Activated CD4-positive, alpha-beta T cell treated with anti-CD3 and anti-CD28 coated beads, Interleukin-2, Interleukin-4, amounts not matched to agents 100 ng/mL and 50 ng/mL, durations not matched to agents 16 hours and 8 hours (primary cell): ENCODE measurements around the gene DDX47.
"Not testable (repeated sequence)": the region's sequence is repeated elsewhere in the genome, so short reads cannot be mapped to it uniquely, and the experiment has no call there.

Experiments
- DNase-seq: peaks from one replicate; pipeline ENCODE4 v3.0.0-alpha.2; 2020; ENCODE audit warnings: low spot score

DDX47 gene

DNA sequence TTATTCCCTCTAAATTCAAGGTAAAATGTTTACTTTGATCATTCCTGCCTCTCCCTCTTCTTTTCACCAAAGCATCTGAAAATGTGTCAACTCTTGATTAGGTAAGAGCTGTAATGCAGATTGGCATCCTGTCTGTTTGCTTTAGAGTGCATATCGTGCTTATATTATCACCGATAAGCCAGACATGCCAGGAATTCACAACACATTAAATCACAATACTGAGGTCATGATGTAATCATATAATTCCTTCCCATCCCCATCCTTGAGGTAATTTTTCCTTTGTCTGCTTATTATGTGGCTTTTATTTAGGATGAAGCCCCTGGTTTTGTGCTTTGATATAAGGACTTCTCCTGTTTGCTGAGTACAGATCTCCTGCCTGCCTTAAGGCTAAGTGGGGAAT is 10.2 kb downstream of the DDX47 start:
- no peak for DNase-seq

DNA sequence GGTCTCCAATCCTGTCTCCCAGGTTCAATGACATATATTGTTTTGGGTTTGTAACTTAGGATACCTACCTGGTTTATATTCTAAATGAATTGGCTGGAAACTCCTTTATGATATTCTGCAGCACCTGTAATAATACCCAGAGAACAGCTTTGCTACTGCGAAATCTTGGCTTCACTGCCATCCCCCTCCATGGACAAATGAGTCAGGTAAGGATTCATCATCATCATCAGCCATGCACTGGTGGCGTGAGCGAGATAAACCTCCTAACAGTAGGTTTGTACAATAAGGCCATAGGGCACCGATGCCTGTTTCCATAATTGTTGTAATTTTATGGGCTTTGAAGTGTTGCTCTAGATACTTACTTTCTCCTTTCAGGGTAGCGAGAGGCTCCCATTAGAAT is 10.7 kb downstream of the DDX47 start:
- DNase-seq: no peak

DNA sequence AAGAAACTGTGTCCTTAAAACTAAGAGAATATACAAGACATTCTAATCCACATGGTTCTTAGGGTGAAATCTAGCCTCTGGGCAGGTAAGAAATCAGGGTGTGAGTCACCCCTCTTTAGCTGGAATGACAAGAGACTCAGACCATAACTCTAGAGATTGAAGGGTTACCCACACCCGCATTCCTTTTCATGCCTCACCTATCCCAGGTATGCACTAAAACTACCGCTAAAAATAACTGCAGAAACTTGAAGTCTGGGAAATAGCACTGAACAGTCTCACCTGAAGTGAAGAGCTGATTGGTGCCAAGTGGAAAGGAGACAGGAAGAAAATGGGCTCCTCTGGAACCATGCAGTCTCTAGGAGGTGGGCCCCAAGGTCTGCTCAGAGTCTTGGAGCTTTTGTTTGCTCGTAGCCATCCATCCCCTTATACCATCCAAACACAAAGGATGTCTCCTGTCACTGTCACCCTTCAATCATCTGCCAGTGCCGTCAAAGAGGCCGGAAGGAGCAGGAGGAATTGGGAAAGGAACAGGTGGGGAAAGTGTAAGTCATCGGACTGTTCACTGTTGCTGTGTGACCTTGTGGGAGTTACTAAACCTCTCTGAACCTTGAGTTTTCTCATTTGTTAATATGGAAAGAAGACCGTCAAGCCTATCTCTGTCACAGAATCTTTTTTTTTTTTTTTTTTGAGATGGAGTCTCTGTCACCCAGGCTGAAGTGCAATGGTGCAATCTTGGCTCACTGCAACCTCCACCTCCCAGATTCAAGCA is 22.4 kb downstream of the DDX47 start:
- DNase-seq: no peak

DNA sequence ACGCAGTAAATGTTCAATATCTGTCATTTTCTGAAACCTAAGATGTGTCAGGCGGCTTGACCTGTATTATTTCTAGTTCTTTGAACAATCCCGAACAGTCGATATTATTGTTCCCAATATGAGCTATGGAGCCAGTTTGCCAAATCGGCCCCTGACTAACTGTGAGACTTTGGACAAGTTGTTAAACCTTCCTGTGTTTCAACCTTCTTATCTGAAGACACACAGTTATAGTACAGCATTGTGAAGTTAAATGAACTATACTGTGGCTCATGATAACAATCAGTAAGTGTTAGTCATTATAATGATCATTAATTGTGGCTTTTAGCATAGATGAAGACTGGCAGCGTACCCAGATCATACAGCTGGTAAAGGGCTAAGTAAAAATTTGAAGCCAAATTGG is 23.4 kb downstream of the DDX47 start:
- DNase-seq: no peak

DNA sequence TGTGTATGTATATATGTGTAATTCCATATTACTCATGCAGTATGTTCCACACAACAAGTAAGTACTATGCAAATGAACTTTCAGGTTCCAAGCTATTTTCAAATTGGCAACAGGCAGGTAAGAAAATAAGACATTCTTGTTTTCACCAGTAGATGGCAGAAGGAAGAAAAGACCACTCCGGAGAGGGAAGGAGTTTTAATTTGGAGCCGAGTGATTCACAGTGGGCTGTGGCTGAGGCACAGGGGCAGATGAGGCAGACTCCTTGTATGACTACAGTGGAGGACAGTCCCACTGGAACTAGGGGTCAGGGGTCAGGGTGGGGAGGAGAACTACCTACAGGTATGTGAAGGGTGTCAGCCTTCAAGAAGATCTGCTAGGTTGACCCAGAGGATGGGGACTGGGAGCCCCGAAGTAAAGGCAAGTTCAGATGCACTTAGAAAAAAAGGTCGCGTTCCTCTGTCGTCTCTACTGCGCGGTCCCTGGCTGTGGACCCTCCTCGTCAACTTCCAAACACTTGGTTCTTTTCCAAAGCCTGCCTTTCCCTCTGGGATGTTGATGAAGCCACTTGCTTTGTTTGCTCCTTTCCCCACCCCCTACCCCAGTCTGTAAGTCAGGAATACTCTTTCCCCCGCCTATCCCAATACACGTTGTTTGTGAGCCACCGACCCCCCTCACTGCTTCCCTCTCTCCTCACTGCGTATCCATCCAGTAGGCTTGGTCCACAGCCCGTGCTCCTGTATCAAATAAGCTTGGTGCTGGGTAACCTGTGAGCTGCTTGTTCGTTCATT is 24.1 kb downstream of the DDX47 start:
- peak; percentile 75 for DNase-seq

DNA sequence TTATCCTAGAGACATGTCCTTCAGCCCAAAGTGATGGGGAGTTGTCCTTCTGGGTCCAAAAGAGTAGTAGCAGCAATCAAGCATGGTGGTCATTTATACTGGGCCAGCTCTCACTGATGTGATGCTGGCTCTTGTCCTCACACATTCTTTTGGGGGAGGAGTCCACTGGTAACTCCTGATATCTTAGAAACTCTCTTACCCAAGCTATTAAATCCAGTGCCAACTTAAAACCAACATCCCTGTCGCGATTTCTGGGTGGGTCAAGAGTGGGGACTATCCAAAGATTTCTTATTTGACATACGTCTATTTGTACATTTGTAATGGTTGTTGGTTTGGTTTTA is 24.6 kb downstream of the DDX47 start:
- no peak for DNase-seq

DNA sequence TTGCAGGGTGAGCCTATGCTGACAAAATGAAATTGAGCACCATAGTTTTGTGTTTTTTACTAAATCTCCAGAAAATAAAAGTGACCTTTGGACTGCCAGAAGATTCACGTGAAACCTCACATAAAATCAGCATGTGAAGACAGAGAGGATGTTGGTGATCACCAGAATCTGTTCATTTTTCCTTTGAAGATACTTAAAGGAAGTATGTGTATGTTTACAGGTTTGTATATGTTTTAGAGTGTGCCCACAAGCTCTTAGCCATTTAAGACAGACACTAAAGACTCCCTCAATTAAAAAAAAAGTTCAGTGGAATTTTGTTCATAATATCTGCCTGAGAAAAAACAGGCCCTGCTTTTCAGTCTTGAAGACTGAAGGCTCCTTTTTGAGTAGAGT is 25.9 kb downstream of the DDX47 start:
- no peak for DNase-seq

DNA sequence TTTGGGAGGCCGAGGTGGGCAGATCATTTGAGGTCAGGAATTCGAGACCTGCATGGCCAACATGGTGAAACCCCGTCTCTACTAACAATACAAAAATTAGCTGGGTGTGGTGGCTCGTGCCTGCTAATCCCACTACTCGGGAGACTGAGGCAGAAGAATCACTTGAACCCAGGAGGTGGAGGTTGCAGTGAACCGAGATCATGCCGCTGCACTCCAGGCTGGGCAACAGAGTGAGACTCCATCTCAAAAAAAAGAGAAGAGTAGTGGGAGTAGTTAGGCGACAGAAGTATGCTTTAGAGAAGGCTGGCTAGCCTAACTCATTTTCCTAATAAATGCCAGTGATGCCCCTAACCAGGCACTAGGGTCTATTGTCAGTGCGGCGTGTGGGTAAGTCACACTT is 26.3 kb downstream of the DDX47 start:
- DNase-seq: not testable (repeated sequence)

DNA sequence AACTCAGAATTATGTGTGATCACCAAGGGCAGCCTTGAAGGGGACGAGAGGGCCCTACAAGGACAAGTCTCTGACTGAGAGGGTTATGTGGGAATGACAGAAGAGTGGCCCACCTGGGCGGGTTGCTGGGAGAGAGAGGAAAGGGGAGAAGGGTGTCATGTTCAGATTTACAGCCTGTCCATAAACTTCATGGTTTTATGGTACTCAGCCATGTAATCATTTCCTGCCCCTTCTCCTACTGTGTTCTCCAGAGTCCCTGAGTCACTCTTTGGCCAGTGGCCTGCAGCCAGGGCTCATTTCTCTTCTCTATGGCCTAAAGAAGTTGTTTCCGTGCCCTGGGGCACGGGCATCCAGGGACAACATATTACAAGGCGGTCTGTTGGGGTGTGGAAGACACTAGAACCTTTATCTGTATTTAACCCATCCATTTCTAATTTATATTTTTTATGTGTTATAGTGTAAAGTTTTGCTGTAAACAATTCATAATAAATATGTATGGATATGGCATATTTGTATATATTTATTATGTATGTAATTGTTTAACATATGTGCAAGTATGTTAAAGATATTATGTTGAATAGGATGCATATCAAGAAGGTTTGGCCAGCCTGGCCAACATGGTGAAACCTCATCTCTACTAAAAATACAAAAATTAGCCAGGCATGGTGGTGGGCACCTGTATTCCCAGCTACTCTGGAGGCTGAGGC is 26.9 kb downstream of the DDX47 start:
- no peak for DNase-seq

DNA sequence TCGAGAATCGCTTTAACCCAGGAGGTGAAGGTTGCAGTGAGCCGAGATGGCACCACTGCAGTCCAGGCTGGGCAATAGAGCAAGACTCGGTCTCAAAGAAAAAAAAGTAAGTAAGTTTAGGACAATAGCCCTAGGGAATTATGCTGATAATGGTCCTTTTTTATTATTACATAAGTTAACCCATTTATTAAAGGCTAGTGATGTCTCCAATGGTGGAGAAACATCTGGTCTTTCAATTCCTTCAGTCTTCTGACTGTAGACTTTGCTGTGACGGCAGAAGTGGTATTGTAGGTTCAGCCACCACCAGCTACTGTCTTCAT is 27.4 kb downstream of the DDX47 start:
- DNase-seq: no peak

DNA sequence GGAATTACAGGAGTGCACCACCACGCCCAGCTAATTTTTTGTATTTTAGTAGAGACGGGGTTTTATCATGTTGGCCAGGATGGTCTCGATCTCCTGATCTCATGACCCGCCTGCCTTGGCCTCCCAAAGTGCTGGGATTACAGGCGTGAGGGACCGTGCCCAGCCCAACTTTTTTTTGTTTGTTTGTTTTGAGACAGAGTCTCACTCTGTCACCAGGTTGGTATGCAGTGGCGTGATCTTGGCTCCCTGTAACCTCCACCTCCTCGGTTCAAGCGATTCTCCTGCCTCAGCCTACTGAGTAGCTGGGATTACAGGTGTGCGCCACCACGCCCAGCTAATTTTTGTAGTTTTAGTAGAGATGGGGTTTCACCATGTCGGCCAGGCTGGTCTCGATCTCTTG is 28.3 kb downstream of the DDX47 start:
- DNase-seq: not testable (repeated sequence)

DNA sequence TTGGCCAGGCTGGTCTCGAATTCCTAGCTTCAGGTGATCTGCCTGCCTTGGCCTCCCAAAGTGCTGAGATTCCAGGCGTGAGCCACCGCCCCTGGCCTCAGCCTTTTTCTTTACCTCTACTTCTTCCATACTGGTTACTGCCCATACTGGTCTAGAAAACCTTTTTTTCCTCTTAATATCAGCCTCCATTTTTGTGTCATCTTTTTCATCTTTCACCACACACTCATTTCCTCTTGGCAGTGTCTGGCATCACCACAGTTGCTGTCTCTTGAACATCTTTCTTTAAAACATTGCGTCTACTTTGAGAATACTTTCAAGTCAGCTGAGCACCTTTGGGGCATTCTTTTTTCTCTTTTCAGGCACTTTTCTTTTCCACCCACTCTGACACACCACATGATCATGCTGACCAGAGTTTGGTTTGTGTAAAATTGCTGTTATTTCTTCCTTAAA is 32.7 kb downstream of the DDX47 start:
- DNase-seq: no peak

DNA sequence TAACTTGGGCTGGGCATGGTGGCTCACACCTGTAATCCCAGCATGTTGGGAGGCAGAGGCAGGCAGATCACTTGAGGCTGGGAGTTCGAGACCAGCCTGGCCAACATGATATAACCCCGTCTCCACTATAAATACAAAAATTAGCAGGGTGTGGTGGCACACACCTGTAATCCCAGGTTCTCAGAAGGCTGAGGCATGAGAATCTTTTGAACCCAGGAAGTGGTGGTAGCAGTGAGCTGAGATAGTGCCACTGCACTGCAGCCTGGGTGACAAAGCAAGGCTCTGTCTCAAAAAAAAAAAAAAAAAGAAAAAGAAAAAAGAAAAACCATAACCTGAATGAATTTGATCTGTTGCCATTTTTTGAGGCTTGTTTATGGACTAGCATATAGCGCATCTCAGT is 33.6 kb downstream of the DDX47 start:
- not testable (repeated sequence) for DNase-seq

DNA sequence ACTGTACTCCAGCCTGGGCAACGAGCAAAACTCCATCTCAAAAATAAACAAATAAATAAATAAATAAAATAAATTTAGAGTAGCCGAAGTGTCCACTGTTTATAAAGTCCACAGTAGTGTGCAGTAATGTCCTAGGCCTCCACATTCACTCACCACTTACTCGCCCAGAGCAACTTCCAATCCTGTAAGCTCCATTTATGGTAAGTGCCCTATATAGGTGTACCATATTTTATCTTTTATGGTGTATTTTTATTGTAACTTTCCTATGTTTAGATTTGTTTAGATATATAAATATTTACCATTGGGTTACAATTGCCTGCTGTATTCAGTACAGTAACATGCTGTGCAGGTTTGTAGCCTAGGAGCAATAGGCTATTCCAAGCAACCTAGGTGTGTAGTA is 40.3 kb downstream of the DDX47 start:
- DNase-seq: no peak

DNA sequence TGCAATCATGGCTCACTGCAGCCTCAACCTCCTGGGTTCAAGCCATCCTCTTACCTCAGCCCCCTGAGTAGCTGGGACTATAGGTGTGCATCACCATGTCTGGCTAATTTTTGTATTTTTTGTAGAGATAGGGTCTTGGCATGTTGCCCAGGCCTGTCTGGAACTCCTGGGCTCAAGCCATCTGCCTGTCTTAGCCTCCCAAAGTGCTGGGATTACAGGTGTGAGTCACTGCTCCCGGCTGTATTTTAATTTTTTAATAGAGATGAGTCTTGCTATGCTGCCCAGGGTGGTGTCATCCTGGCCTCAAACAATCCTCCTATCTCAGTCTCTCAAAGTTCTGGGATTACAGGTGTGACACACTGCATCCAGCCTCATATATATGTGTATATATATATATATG is 46.5 kb downstream of the DDX47 start:
- no peak for DNase-seq

DNA sequence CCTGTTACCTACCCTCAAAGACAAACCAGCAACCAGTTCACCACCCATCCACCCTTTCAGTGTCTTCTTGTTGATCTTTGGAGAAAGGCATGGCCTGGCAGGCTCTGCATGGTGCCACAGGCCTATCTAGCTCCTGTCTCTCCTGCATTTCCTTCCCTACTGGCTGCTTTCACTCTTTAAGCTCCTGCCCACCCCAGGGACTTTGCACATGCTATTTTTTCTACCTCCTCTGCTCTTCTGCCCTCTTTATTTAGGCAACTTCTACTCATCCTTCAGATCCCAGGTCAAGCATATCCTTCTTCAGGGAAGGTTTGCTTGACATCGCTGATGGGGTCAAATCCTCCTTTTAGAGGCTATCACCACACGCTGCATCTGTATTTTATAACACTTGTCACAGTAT is 51.1 kb downstream of the DDX47 start:
- DNase-seq: no peak

DNA sequence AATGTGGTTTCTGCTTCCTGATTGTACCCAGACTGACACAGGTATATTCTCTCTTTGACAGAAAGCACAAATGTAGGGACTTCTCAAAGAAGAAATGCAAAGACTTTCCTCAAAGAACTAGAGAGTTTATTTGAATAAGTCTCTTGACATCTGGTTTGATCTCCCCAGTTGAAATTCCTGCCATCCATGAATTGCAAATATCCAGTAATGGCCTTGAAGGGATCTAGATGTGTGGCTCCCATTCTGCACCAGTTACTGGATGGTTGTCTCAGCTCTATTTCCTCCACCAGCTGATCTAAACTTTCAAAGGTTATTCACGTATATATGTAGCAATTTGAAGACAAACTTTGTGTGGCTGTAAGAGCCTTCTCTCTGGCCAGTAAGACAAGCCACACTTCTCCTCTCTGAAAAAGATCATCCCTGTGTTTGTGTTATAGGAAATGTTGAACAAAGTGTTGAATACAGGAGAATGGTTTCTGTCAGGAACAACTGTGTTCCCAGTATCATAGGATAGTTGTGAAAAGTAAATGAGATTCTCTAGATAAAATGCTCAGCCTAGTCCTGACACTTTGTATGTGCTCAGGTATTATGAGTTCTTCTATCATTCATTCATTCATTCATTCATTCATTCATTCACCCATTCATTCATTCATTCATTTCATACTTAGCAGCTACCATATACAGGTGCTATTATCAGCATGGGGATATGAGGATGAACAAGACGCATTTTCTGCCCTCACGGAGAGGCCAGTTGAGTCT is 55.5 kb downstream of the DDX47 start:
- DNase-seq: no peak

DNA sequence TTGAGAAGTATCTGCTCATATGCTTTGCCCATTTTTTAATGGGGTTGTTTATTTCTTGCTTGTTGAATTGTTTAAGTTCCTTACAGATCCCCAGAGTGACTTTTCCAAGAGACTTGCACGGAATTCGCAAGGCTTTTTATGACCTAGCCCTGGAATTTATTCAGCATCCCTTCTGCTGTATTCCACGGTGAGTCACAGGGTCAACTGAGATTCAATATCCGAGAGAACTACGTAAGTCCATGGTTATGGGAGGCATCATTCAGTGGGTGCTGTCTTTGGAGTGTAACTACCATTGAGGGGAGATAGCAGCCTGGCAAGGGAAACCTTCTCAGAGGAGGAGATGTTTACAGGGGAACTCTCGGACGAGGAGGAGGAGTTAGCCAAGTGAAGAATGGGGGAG is 57.3 kb downstream of the DDX47 start:
- no peak for DNase-seq

DNA sequence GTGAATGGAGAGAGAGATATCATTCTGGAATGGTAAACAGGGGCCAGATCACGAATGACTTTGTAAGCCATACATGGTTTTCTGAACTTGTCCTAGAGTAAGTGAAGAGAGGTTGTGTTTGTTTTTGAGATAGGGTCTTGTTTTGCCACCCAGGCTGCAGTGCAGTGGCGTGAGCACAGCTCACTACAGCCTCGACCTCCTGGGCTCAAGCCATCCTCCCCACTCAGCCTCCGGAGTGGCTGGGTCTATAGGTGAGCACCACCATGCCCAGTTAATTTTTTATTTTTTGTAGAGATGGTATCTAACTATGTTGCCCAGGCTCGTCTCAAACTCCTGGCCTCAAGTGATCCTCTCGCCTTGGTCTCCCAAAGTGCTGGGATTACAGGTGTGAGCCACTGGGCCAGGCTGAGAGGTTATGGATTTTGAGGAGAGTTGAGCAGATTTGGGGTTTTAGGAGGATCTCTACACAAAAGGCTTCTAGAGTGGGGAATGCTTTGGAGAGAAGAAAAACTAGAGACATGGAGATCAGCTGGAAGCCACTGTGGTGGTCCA is 58.5 kb downstream of the DDX47 start:
- no peak for DNase-seq

DNA sequence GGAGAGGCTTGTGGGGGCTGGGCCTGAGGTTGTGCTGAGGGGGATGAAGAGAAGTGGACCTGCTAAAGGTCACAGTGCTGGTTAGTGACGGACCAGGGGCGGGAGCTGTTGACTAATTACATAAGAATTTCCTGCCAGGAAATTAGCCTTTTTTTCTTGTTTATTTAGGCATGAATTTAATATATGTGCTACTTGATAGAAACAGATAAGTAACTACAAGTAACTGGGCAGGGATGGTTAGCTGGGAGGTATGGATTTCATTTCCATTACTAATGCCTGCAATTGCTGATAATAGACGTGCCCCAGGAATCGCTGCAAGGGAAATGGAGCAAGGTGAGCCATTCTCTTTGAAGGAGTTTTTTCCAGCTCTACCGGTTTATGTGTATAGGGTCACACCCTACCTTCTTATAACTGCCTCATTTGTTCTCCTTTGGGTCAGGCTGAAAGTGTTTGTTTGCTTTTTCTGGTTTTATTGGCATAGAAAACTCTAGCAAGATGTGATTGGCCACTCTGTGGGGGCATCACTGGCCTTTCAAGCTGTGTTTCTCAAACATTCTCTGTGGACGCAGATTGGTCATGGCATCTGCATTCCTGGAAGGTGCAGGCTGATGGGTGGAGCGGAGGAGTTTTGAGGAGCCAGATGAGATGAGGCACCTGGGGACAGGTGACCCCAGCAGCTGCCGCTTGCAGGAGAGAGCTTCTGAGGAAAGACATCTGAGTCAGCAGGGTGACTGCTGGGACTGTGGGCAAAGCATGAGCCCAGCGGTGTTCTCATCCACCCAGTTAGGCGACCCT is 59.2 kb downstream of the DDX47 start:
- no peak for DNase-seq

DNA sequence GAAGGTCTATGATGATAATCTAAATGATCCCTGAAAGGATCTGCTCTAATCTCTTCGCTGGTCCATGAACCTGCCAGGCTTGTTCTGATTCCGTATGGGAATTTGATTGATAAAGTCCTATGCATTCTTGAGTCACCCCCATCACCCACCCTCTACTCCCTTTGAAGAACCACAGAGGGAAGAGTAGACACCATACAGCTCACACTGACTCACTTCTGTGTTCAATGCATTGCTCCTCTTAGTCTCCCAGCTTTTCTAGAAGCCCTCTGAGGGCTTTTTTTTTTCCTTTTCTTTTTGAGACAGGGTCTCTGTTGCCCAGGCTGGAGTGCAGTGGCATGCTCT is 59.8 kb downstream of the DDX47 start:
- DNase-seq: no peak

DNA sequence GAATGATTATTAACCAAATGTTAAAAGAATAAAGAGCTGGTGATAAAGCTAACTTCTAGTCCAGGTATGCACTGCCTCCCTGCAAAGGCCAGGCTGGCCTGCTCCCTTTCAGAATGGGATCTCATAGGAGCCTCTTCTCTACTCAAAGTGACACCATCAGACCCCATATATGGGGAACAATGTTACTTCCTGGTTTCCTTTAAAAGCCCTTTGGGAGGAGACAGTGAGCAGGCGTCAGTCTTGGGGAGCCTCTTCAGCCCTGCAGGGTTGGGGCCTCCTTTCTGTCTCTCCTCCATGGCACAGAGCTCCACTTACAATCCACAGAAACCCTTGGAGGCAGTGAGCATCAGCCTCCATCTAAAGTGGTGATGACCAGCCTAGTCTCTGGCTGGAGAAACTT is 60.9 kb downstream of the DDX47 start:
- no peak for DNase-seq
